ENCODE data around the gene FAM241A.

DNA sequence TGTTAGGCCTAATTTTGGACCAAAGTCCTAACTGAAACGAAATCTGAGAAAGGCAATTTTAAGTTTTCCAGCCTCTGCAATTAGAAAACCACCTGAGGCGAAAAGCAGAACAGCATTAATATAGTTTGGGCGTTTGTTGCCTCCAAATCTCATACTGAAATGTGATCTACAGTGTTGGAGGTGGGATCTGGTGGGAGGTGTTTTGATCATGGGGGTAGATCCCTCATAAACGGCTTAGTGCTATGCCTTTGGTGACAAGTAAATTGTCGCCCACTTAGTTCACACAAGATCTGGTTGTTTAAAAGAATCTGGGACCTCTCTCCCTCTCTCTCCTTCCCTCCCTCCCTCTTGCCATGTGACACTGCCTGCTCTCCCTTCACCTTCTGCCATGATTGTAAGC, 5.7 kb downstream of the FAM241A start:
- TF ChIP-seq, protein P1, sequence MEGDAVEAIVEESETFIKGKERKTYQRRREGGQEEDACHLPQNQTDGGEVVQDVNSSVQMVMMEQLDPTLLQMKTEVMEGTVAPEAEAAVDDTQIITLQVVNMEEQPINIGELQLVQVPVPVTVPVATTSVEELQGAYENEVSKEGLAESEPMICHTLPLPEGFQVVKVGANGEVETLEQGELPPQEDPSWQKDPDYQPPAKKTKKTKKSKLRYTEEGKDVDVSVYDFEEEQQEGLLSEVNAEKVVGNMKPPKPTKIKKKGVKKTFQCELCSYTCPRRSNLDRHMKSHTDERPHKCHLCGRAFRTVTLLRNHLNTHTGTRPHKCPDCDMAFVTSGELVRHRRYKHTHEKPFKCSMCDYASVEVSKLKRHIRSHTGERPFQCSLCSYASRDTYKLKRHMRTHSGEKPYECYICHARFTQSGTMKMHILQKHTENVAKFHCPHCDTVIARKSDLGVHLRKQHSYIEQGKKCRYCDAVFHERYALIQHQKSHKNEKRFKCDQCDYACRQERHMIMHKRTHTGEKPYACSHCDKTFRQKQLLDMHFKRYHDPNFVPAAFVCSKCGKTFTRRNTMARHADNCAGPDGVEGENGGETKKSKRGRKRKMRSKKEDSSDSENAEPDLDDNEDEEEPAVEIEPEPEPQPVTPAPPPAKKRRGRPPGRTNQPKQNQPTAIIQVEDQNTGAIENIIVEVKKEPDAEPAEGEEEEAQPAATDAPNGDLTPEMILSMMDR (IDR thresholded peaks at IDR 0.05) = no peak
- no peak for TF ChIP-seq EZH2 (IDR thresholded peaks at IDR 0.05)

Data from neural progenitor cell (in vitro differentiated cells).